H1 (cell line): ENCODE measurements around the gene RAET1L. TPM values are rescaled to one million over a fixed set of nuclear protein-coding genes. Genes with fewer than 3 reads are reported as not detected.
"Not testable (repeated sequence)": the region's sequence is repeated elsewhere in the genome, so short reads cannot be mapped to it uniquely, and the experiment has no call there.

Source experiments
- CTCF ChIA-PET: fragments of 300-600 bp; sonication (Branson Sonifier 250); formaldehyde crosslinking; loops from one replicate; lab custom pipeline; 2021; ENCODE audit not compliant: partially characterized antibody; lab: Charles Lee
- POLR2A ChIA-PET: fragments of 300-600 bp; sonication (Branson Sonifier 250); formaldehyde crosslinking; loops from one replicate; lab custom pipeline; 2021; ENCODE audit warnings: inconsistent platforms; ENCODE audit not compliant: partially characterized antibody; lab: Charles Lee
- DNase-seq, 2 experiments: peaks; one replicate each; pipeline versions ENCODE4 v3.0.0 to v3.0.0-alpha.2; 2010 to 2022; ENCODE audit warnings: low spot score in 2 of 2, low read depth in 1 of 2, mixed read lengths in 1 of 2
- FAIRE-seq: peaks from 2 replicates; lab custom pipeline; 2011; peaks lifted over from hg19 to GRCh38; lab: Jason Lieb, UNC
- H2AFZ ChIP-seq: 2 replicates; pipeline ENCODE4 v1.8.1; 2012; ENCODE audit warnings: low read length, inconsistent platforms
- H2AK5ac ChIP-seq: 2 replicates; pipeline ENCODE4 v1.6.1; 2013; ENCODE audit warnings: low read depth, low read length
- H2BK120ac ChIP-seq: replicated peaks from 2 replicates; pipeline ENCODE3; 2013; ENCODE audit warnings: low read depth, low read length, inconsistent platforms
- H2BK12ac ChIP-seq: 2 replicates; pipeline ENCODE4 v1.6.1; 2013; ENCODE audit warnings: low read depth, low read length
- H2BK15ac ChIP-seq: 2 replicates; pipeline ENCODE4 v1.6.1; 2013; ENCODE audit warnings: low read length
- H2BK20ac ChIP-seq: 2 replicates; pipeline ENCODE4 v1.6.1; 2013; ENCODE audit warnings: low read length
- H2BK5ac ChIP-seq: 2 replicates; pipeline ENCODE4 v1.6.1; 2013; ENCODE audit warnings: low read depth, low read length
- H3K14ac ChIP-seq: 2 replicates; pipeline ENCODE4 v1.6.1; 2013; ENCODE audit warnings: inconsistent platforms; ENCODE audit not compliant: insufficient read length
- H3K18ac ChIP-seq: 2 replicates; pipeline ENCODE4 v1.6.1; 2013; ENCODE audit warnings: low read length; ENCODE audit errors: extremely low read depth
- H3K23ac ChIP-seq: 2 replicates; pipeline ENCODE4 v1.6.1; 2013; ENCODE audit warnings: inconsistent platforms; ENCODE audit not compliant: insufficient read length
- H3K23me2 ChIP-seq: 2 replicates; pipeline ENCODE4 v1.6.1; 2013; ENCODE audit warnings: low read depth, low read length
- H3K27ac ChIP-seq: 2 replicates; pipeline ENCODE4 v1.6.1; 2011; ENCODE audit warnings: low read depth, low read length, inconsistent platforms
- H3K27me3 ChIP-seq, 4 experiments: replicated peaks in 1 of 4; 1 replicate in 1 of 4; 2 replicates in 3 of 4; pipeline versions ENCODE4 v1.6.1 to v1.8.1; 2011 to 2013; ENCODE audit warnings: low read length in 3 of 4, mild to moderate bottlenecking in 3 of 4, inconsistent platforms in 2 of 4, mixed read lengths in 2 of 4, moderate library complexity in 1 of 4; ENCODE audit not compliant: control insufficient read depth in 3 of 4, insufficient read depth in 3 of 4; ENCODE audit errors: extremely low read depth in 1 of 4
- H3K36me3 ChIP-seq, 4 experiments: 2 replicates each; pipeline versions ENCODE4 v1.6.1 to v1.8.1; 2011 to 2013; ENCODE audit warnings: mild to moderate bottlenecking in 4 of 4, low read length in 3 of 4, moderate library complexity in 2 of 4, control low read depth in 1 of 4, inconsistent platforms in 1 of 4; ENCODE audit not compliant: insufficient read depth in 4 of 4, control insufficient read depth in 2 of 4
- H3K4ac ChIP-seq: replicated peaks from 2 replicates; pipeline ENCODE3; 2013; ENCODE audit warnings: low read length, low read depth, mixed read lengths, inconsistent platforms; ENCODE audit not compliant: insufficient read length
- H3K4me1 ChIP-seq, 4 experiments: replicated peaks in 1 of 4; 1 replicate in 1 of 4; 2 replicates in 3 of 4; pipeline versions ENCODE4 v1.6.1 to v1.8.1; 2011 to 2013; ENCODE audit warnings: low read length in 3 of 4, inconsistent platforms in 2 of 4, mixed read lengths in 1 of 4; ENCODE audit not compliant: insufficient read depth in 4 of 4, control insufficient read depth in 3 of 4
- H3K4me2 ChIP-seq, 2 experiments: 2 replicates each; pipeline versions ENCODE4 v1.6.1 to v1.8.1; 2011 to 2013; ENCODE audit warnings: low read depth in 2 of 2, low read length in 2 of 2, control low read depth in 1 of 2, inconsistent platforms in 1 of 2, mild to moderate bottlenecking in 1 of 2; ENCODE audit not compliant: insufficient read depth in 1 of 2
- H3K4me3 ChIP-seq, 4 experiments: fragments of 200-600, 300-600 bp in 1 of 4; sonication (generic), shearing (Covaris generic), sonication (Bioruptor Twin) in 1 of 4; 2 replicates each; pipeline versions ENCODE4 v1.5.1 to v1.8.1; 2011 to 2016; ENCODE audit warnings: low read length in 4 of 4, low read depth in 3 of 4, control low read depth in 2 of 4, inconsistent platforms in 2 of 4, mild to moderate bottlenecking in 2 of 4, mixed read lengths in 1 of 4, moderate library complexity in 1 of 4; ENCODE audit not compliant: insufficient read depth in 2 of 4; ENCODE audit errors: extremely low read depth in 1 of 4
- H3K56ac ChIP-seq: replicated peaks from 2 replicates; pipeline ENCODE3; 2013; ENCODE audit warnings: low read depth, mild to moderate bottlenecking, mixed read lengths, low read length, inconsistent platforms; ENCODE audit not compliant: insufficient read length
- H3K79me1 ChIP-seq: 2 replicates; pipeline ENCODE4 v1.6.1; 2013; ENCODE audit warnings: low read depth, low read length, control low read depth
- H3K79me2 ChIP-seq, 2 experiments: 2 replicates each; pipeline versions ENCODE4 v1.6.1 to v1.8.1; 2012 to 2013; ENCODE audit warnings: low read length in 2 of 2, mild to moderate bottlenecking in 2 of 2, inconsistent platforms in 1 of 2; ENCODE audit not compliant: insufficient read depth in 2 of 2, control insufficient read depth in 1 of 2
- H3K9ac ChIP-seq, 4 experiments: replicated peaks in 1 of 4; 1 replicate in 1 of 4; 2 replicates in 3 of 4; pipeline versions ENCODE4 v1.6.1 to v1.8.1; 2011 to 2013; ENCODE audit warnings: low read depth in 3 of 4, low read length in 3 of 4, control low read depth in 2 of 4, mild to moderate bottlenecking in 2 of 4, moderate library complexity in 2 of 4, inconsistent platforms in 1 of 4; ENCODE audit errors: extremely low read depth in 1 of 4
- H3K9me3 ChIP-seq, 2 experiments: 2 replicates each; pipeline versions ENCODE4 v1.6.1 to v1.8.1; 2012 to 2013; ENCODE audit warnings: mild to moderate bottlenecking in 2 of 2, moderate library complexity in 2 of 2, control low read depth in 1 of 2, inconsistent platforms in 1 of 2, low read depth in 1 of 2, low read length in 1 of 2, mixed read lengths in 1 of 2; ENCODE audit not compliant: insufficient read depth in 2 of 2
- H4K20me1 ChIP-seq, 2 experiments: replicated peaks in 1 of 2; 2 replicates each; pipeline versions ENCODE3 to v1.8.1; 2011 to 2013; ENCODE audit warnings: inconsistent platforms in 2 of 2, low read length in 2 of 2, mild to moderate bottlenecking in 1 of 2; ENCODE audit not compliant: insufficient read depth in 2 of 2, control insufficient read depth in 1 of 2
- H4K5ac ChIP-seq: 2 replicates; pipeline ENCODE4 v1.6.1; 2013; ENCODE audit warnings: low read length, low read depth, mixed read lengths, inconsistent platforms; ENCODE audit not compliant: insufficient read length
- H4K8ac ChIP-seq: 2 replicates; pipeline ENCODE4 v1.8.0; 2013; ENCODE audit warnings: mild to moderate bottlenecking, moderate library complexity, low read length, inconsistent platforms; ENCODE audit not compliant: insufficient read depth; ENCODE audit errors: extremely low read depth
- H4K91ac ChIP-seq: replicated peaks from 2 replicates; pipeline ENCODE3; 2013; ENCODE audit warnings: low read length, mixed read lengths, inconsistent platforms; ENCODE audit not compliant: insufficient read length
- EZH2 ChIP-seq: fragments of 200-600 bp; sonication (generic); IDR thresholded peaks from 2 replicates; pipeline ENCODE4 v1.7.1; 2012; ENCODE audit warnings: low read depth, mild to moderate bottlenecking, moderate library complexity, low read length, inconsistent platforms; ENCODE audit not compliant: severe bottlenecking
- RNF2 ChIP-seq: fragments of 200-900, 300-1000 bp; sonication (generic); IDR thresholded peaks from 2 replicates; pipeline ENCODE4 v1.7.1; 2016; ENCODE audit warnings: borderline replicate concordance, low read depth, mild to moderate bottlenecking, antibody characterized with exemption, low read length; ENCODE audit not compliant: poor library complexity, severe bottlenecking; ENCODE audit errors: missing control alignments
- SUZ12 ChIP-seq: fragments of 200-600 bp; sonication (generic); IDR thresholded peaks from 2 replicates; pipeline ENCODE4 v1.6.1; 2012; ENCODE audit warnings: mild to moderate bottlenecking, inconsistent platforms, low read length, moderate library complexity, mixed read lengths
- WGBS, 2 experiments: shearing (Covaris generic) in 1 of 2; methylation state at CpG; one replicate each; pipeline versions ENCODE4 v1.1.6 to v1.1.7; 2013 to 2015; ENCODE audit warnings: low lambda C conversion rate in 2 of 2, mixed read lengths in 2 of 2, inconsistent platforms in 1 of 2, low coverage in 1 of 2, missing lambda C conversion rate in 1 of 2; ENCODE audit not compliant: insufficient replicate concordance in 2 of 2, insufficient coverage in 1 of 2, insufficient read length in 1 of 2; ENCODE audit errors: extremely low coverage in 1 of 2, missing lambda C conversion rate in 1 of 2; 5-methylcytosine and 5-hydroxymethylcytosine counted together
- polyA plus RNA-seq, 7 experiments: library from polyadenylated mRNA; depleted of rRNA in 3 of 7; stranded (reverse) in 5 of 7; unstranded in 2 of 7; fragments of >200 nt in 5 of 7; fragments of 200-250 nt in 2 of 7; gene quantifications; 1 replicate in 5 of 7; 2 replicates in 1 of 7; 4 replicates in 1 of 7; pipeline versions ENCODE4 v1.2.1 to v1.2.3, GENCODE V29; 2011 to 2013; ENCODE audit warnings: missing spikeins in 2 of 7, mixed read lengths in 2 of 7
- total RNA-seq: library from RNA; stranded (reverse); fragmentation: NEBNext Ultra II Directional; extraction: Animal tissue kit (Norgen Biotek cat#: 25700); gene quantifications from 2 replicates; pipeline ENCODE4 v1.2.1, GENCODE V29; 2021

Gene RAET1L
- total and polyA plus RNA-seq, 2 of the 8 experiments (the other 6 are each of a cell fraction or from before 2014, with no cell fraction given) = not detected

- H2BK12ac ChIP-seq, H3K14ac ChIP-seq, H3K4ac ChIP-seq, H3K79me2 ChIP-seq, H3K9ac ChIP-seq, H3K4me1 ChIP-seq, H2AFZ ChIP-seq, FAIRE-seq, H2BK20ac ChIP-seq, H3K9me3 ChIP-seq, H4K5ac ChIP-seq, POLR2A ChIA-PET, H3K79me1 ChIP-seq, H3K18ac ChIP-seq, H4K20me1 ChIP-seq, H3K56ac ChIP-seq, H3K23ac ChIP-seq, H3K36me3 ChIP-seq, H4K91ac ChIP-seq, H3K27ac ChIP-seq, H4K8ac ChIP-seq, H3K4me3 ChIP-seq, DNase-seq, H2BK15ac ChIP-seq, H3K23me2 ChIP-seq, H2BK5ac ChIP-seq, H2BK120ac ChIP-seq, H2AK5ac ChIP-seq: not testable (repeated sequence)
- peak overlapping the region; percentile 42 to 53; a peak in 2 of 4 replicates for H3K4me2 ChIP-seq
- CTCF ChIA-PET = interaction anchor here (2.3 kb wide), 1 partner anchor 91 kb away, joined by 15 read pairs; no protein-coding TSS in a partner anchor
- H3K27me3 ChIP-seq = peaks cover 36 to 68% (median 50%) of the 10 kb centered on the region in 4 experiments
- WGBS, 2 experiments = 9% methylated on average over 10 of the region's 15 CpGs; no CpG with 5 or more reads in 1 of the 2 experiments
- TF ChIP-seq RNF2 = peak; percentile 7
- TF ChIP-seq EZH2 = peak; percentile 43
- peak; percentile 62 for TF ChIP-seq SUZ12
Observed at GRCh38 chr6:150015281-150016001, 9.9 kb downstream of the RAET1L start.
